ENCODE measurements around the gene FRY.

The FRY gene

DNA sequence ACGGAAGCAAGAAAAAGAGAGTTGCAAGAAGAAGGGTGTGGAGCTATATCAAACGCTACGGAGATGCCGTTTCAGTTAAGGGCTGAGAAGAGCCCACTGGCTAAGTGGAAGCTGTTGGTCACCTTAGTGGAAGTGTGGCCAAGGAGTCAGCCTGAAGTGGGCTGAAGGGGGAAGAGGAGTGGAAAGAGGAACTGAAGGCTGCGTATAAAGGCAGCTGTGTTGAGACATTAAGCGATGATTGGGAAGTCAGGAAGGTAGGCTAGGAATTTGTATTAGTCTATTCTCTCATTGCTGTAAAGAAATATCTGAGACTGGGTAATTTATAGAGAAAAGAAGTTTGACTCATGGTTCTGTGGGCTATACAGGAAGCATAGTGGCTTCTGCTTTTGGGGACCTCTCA is 14.1 kb upstream of the FRY start:
- DNase-seq = no peak

DNA sequence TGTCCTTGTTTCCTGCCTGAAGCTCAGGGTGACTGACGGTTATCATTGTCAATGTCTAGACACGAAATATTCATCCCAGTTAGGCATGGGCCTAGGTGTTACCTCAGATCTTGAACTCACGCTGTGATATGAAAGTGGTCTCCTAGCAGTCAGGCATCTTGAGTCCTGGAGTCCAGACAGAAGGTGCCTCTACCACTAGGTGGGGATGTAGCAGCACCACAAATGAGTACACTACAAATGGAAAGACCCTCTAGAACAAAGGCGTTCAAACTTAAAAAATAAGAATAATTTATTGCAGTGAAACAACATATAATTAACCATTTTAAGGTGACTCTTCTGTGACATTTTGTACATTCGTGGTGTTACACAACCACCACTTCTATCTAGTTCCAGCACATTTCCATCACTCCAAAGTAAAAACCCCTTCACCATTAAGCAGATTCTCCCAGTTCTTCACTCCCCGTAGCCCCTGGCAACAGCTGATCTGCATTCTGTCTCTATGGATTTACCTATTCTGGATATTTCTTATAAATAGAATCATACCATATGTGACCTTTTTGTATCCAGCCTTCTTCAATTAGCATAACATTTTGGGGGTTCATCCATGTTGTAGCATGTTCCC is 11.9 kb upstream of the FRY start:
- peak; percentile 16 for DNase-seq

DNA sequence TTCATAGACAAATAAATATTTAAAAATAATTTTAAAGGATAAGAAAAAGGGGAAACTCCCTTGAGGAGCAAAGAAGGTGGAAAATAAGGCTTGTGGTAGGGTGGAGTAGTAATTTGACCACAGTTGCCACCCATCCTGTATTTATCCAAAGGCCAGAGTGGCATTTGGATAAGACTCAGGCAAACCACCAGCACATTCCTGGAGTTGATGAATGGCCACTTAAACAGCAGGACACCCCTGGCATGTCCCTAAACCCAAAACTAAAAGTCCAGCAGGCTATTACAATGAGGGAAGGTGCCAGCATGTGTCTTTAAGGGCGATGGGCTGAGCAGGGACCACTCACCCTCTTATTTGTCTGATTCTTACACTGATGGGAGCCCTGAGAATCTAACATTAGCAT is 9.8 kb upstream of the FRY start:
- no peak for DNase-seq

DNA sequence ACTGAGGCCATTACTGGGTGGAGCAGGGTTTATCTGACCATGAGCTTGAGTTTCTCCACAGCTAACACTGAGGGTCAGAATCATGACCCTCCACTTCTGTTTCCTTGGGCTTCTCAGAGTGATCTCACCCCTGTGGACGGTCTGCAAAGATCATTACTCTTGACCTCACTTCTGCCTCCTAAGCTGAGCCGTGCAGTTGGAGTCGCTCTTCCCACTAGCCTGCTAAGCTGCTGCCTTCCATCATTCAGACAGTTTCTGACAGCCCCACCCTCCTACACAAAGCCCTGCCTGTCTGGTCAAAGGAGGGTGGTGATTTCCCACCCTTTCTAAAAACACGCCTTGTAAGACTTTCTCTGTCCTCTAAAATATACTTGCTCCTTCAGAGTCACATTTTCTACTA is 9.3 kb upstream of the FRY start:
- DNase-seq = no peak

DNA sequence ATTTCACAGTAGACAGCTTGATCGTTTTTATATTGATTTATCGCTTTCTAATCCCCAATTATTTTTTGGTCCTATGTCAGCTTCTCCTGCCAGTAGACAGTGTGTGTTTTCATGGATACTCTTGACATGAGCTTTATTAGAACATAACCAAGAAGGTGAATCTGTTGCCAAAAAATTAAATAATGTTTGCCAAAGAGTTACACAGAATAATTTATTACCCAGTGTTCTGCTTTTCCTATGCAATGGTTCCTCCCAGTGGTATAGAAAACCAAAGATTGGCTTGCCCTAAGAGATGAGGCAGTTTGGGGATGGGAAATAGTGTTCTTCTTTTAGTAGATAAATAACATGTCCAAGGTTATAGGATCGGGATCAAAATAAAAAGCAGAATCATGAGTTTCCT is 8.5 kb upstream of the FRY start:
- no peak for DNase-seq

DNA sequence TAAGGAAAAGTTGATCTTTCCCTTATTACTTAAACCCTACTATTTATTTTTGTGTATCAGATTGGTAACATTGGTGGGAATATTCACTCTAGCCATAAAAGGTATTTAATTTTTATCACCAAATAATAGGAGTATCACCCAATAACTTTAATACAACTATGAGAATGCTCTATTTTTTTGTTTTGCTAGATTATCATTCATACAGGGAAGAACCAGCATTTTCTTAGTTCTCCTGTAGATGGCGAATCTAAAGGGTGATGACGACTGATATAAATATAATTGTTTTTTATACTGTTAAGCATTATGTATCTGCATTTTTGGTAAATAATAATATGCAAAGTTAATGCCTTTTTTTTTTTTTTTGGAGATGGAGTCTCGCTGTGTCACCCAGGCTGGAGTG is 7.9 kb upstream of the FRY start:
- DNase-seq = no peak

DNA sequence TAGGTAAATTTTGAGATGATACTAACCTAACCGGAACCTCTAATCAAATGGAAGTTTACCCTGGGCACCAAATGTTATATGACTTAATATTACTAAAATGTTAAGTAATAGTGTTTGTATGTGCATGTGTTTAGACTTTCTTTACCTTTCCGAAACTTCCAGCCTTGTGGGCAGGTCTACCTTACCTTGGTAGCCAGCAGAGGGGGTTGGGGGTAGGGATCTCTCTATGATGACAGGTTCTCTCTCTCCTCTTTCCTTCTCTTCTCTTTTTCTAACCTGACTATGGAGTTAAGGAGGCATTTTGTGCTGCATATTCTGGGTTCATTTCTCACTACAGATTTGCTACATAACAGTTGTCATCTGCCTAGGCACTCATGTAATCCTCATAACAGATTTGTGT is 6.8 kb upstream of the FRY start:
- no peak for DNase-seq

DNA sequence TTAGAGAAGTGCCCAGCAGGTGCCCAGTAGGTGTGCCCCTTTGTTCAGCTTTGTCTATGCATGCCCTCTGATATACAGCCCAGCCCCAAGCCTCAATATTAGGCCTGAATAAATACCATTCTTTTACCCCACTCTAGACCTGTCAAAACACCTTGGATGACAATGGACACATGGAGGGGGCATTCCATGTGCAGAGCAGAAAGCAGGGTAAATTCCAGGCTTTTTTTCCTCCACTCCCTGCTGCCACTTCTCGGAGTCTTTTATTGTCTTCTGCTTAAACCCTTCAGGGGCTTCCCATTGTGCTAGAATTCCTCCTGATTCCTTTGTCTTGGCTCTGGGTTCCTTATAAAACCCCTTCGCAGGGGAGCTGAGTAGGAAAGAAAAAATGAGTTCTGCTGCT is 5.8 kb upstream of the FRY start:
- no peak for DNase-seq

DNA sequence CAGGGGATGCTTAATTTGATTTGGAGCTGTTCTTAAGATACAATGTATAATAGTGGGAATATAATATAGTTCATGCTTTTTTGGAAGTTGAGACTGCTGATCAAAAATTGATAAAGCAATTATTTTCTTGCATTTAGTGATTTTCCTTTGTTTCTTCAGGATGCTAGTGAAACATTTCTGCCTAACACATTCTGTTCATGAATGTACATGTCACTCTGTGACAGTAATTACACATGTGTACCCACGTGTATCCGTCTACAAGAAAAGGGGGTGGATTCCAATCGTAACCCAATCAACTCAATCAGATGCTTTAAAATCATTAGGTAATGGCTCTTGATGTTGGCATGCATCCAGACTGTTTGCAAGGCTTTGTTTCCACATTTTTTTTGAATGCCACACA is 5.0 kb upstream of the FRY start:
- no peak for DNase-seq

DNA sequence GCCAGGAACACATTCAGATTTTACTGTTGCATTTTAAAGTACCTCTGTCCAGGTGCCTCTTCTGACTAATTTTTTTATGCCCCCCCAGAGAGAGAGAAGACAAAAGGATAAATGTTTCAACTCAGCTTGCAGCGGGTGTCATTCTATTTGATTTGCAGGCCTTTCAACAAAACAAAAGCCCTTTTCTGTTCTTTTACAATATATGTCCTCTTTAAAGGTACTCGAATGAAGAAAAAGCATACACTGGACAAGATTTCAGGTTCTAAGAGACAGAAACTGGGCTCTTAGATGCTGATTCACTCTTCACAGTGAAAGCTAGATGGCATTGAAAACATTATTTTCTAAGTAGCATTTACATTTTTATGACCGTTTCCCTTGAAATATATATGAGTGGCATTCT is 2.9 kb upstream of the FRY start:
- no peak for DNase-seq

DNA sequence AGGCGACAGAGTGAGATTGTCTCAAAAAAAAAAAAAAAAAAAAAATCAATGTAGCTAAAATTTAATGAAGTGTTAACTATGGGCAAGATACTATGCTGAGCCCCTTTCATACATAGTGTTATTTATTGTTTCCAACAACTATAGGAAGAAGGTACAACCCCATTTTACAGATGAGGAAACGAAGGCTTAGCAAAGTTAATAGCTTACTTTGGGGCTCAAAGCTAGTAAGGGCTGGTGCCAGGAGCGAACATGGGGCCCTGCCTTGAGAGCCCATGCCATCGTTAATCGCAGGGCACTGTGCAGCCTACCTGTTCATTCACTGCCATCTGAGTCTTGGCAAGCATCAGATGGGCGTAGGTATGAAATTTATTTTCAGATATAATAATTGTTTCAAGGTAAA is 1.9 kb upstream of the FRY start:
- DNase-seq = no peak

DNA sequence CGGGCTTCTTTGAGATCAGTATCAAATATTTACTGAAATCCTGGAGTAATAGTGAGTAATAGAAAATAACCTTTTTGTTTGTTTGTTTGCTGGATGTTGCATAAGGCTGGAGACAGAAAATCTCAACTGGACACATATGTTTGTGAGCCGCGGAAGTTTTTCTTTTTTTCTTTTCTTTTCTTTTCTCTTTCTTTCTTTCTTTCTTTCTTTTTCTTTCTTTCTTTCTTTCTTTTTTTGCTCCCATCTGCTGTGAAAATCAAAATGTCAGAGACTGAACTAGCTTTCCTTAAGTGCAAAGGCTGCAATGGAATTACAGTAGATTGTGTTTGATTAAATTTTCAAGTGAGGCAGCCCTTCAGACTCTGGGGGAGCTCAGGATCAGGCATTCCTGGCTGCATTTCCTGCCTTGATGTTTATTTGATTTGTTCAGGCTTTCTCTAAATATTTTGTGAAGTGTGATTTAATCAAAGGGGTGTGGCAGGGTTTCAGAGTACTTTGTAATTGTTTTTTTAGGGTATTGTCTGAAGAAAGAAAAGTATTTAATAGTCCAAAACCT is 319 bp downstream of the FRY start:
- DNase-seq = no peak

DNA sequence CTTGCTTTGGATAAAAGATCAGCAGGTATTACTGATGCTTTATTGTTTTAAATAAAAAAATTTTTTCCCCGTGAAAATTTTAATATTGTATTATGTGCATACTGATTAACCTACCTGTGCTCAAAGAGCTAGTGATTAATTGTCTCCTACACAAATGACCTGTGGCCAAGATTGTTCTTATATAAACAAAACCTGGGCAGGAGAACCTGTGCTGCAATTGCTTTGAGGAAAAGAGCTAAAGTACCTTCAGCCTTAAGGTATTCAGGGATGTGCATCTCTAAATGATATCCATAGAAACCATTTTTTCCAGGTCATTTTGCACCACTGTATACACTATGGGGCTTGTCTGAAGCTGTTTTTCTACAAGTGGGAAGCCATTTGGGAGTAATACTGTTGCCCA is 1.2 kb downstream of the FRY start:
- no peak for DNase-seq

DNA sequence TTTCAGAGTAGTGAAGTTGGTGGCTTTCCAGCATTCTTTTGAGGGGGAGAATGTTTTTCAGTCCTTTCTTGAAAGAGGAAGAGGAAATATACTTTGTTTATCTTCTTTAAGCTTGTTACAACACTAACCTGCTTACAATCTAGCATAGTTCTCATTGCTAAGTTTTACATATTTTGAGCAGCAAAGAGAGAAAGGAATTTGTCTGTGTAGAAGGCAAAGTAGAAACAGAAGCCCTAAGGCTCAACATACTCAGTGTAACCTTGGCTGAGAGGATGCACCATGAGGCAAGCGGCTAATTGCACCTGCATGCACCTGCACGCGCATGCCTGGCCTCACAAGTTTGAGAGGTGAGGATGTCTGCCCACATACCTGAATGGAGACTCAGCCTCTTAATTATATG is 2.2 kb downstream of the FRY start:
- DNase-seq = no peak

DNA sequence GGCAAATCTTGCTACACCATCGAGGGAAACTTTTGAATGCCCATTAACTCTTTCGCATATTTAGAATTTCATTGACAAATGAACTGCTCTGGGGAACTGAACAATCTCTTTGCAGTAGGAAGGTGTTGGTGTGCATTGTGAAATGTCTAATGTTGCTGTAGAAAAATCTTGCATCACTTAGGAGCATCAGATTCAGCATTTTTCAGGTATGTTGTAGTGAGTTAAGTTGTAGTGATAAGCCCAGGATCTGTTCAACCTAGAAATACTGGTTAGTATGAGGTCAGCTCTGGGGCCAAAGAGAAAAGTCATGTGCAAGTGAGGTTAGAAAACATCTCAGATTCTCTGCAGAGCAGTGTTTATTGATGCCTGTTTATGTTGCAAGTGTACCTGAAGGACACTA is 4.1 kb downstream of the FRY start:
- DNase-seq = no peak

DNA sequence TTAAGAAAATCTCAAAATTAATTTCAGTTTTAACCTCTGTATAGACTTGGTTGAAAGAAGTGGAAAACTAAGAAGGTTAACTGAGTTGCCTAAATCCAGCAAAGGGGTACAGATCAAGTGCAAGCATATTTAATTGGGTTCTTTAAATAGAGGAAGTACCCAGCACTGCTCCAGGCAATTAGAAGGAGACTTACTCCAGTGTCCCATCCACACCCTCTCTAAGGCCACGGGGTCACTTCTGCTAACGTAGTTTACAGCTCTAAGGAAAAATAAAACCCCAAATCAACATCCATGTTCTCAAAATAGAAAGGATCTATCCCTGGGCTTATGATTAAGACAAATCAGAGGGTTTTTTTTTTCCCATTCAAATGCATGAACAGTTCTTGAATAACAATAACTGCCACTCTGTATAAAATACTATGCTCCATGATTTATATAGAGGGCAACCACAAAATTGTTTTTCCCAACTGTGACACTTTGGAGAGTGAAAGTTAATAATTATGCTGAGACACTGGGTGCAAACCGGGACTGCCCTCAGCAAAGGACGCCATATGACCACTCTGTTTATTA is 4.6 kb downstream of the FRY start:
- no peak for DNase-seq

DNA sequence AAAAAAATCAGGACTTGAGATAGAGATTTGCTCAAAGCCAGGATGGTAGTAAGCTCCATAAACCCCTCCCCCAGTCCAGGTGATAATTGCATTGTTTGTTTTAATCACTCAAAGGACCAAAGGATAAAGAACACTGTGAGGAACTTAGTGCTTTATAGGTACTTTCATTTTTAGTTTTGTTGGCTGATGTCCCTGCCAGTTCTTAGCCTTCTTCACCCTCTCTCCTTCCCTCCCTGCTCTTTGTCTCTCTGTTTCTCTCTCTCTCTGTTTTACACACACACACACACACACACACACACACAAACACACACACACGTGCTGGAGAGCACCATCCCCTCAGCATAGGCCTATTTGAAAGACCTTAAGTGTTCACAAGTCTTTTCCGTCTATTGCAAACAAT is 5.2 kb downstream of the FRY start:
- DNase-seq = no peak

DNA sequence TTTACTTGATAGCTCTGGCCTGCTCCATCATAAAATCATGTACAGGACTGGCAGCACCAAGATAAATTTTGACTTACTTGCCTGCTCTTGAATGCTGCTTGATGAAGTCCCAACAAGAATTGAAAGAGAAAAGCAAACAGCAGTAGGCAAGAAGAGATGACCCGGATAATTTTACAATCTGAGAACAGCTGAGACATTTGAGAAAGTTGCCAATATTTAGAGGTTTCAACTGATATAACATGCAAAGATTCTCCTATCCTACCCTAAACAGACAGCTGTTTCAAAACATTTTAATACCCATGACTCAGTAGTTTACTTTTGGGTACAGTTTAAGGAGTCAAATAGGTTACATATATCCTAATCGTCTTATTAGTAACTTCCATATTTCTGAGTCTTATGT is 5.9 kb downstream of the FRY start:
- DNase-seq = no peak

DNA sequence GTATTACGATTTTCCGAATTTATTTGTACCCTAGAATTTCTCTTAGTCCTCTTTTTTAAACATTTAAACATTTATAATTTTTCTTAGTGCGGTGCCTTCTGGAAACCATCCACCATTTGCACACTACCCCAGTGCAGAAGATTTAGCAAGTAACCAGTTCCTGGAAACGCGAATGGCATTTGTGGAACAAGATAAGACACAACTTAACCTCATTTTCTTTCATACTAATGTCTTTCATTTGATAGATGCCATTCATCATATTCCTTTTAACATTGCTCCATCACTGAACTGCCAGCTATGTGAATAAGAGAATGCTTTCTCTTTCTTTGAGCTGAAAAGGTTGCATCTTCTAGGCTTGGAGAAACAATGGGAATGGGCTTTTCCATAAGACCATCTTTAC is 6.8 kb downstream of the FRY start:
- DNase-seq = no peak

DNA sequence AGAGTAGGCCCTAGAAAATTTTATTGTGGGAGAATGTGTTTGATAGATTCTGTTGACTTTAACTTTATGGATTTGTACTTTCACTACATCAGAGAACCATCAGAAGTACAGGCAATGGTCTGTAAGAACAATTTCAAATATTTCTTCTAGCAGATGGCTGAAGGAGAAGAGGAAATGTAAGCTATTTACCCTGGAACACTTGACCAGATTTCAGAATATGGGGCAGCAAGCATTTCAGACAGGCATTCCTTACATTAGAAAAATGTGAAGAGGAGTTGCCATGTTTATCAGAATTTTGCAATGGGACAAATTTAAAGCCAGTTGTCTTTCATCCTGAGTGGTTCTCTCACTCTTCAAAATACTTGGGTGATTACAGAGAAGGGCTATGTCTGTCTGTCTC is 7.5 kb downstream of the FRY start:
- DNase-seq = no peak

DNA sequence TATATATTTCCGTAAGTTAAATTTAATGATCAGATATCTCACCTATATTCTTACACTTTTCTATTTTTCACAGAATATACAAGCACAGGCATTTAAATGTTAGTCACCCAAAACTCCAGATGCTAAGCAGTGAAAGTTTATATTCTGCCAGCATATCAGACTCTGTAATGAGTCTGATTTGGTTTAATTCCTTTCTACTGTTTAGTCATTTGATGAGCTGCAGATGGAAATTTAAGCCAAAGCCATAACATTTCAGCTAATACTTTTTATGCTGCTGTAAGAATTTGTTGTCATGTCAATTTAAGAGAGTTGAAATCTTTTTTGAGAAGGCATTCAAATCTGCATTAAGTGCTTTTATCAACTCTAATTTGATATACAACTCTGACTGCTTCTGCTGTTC is 8.0 kb downstream of the FRY start:
- no peak for DNase-seq

DNA sequence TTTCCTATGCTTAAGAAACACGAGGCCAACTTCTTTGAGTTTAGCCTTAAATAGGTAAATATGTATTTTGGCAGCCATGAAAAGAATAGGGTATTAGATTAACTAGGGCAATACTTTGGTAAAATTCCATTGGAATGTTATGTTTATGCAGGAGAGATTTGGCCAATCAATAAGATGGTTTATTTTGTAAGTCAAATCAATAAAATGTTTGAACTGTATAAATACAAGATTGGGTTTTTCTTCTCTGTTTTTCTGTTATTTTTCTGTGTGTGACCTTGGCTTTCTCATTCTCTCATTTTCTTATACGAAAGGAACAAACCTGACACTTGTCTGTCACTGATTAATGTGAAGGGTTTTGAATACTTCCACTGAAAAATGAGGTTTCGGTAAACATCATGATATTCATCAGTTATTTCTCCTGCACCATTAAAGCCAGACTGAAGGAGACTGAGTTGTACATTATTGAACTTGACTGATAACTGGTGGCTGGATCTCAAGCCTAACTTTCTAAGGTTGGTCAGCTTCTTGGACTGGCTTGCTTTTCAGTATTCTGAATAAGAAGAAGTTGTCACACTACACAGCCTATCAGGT is 8.6 kb downstream of the FRY start:
- no peak for DNase-seq

DNA sequence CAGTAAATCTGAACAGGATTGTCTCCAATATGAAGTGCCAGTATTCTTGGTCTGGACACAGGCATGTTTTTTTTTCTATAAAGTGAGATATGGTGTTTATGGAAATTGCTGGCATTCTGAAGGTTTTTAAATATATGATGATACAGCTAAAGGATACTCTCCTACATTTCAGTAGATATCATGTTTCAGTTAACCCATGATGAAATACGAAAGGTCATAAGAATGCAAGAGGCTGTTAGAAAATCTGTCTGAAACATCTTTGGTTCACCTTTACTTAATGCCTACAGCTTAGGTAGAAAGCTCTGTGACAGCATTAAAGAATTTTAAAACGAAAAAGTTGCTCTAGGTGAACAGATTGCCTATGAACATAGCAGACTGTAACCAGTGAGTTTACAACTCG is 9.1 kb downstream of the FRY start:
- no peak for DNase-seq

DNA sequence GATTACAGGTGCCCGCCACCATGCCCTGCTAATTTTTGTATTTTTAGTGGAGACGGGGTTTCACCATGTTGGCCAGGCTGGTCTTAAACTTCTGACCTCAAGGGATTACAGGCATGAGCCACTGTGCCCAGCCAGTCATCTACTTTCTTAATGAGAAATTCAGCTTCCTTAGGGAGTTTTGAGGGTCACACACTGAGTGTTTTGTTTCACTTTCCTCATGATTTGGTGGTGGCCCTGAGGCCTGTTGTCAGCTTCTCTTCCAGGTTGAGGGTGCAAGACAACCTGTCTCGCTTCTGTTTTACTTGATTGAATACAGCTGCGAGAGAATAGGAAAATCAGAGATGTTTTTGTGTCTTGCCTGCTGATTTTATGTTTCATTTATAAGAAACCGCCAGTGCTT is 9.9 kb downstream of the FRY start:
- no peak for DNase-seq

DNA sequence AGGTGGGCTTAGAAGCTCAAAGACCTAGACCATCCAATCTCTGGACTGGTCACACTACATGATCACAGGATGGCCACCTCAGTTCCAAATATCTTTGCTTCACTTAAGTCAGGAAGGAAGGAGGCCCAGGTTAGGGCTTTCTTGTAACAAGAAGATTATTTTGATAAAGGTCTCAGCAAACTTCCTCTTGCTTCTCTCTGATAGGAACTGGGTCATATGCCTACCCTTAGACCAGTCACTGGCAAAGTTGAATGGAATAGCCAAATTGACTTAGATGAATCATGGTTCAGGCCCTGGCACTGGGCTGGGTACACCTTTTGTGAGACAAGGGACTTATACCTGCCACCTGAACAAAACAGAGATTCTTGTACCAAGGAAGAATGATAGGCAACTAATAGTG is 11.0 kb downstream of the FRY start:
- no peak for DNase-seq
